GM18907 (cell line): ENCODE measurements around the gene SMOC2.

ENCODE experiments used
- ATAC-seq: cut with Tn5 transposase; IDR thresholded peaks from one replicate; pipeline ENCODE4 v1.9.1; 2021; ENCODE audit warnings: mild to moderate bottlenecking, moderate library complexity; ENCODE audit not compliant: unreplicated experiment

The SMOC2 gene

GRCh38 chr6:168618546-168619315 lies 177.7 kb downstream of the SMOC2 start:
- no peak for ATAC-seq

GRCh38 chr6:168619560-168620314 lies 178.8 kb downstream of the SMOC2 start:
- ATAC-seq = no peak

- ATAC-seq = no peak
Observed at GRCh38 chr6:168620578-168620977, 179.6 kb downstream of the SMOC2 start.

GRCh38 chr6:168623736-168624135 lies 182.8 kb downstream of the SMOC2 start:
- ATAC-seq = no peak

GRCh38 chr6:168624540-168624939 lies 183.6 kb downstream of the SMOC2 start:
- ATAC-seq = no peak

GRCh38 chr6:168624948-168625347 lies 184.0 kb downstream of the SMOC2 start:
- ATAC-seq = no peak

- no peak for ATAC-seq
Observed at GRCh38 chr6:168625602-168626001, 184.6 kb downstream of the SMOC2 start.

- no peak for ATAC-seq
Observed at GRCh38 chr6:168626046-168626602, 185.1 kb downstream of the SMOC2 start.

GRCh38 chr6:168627506-168628175 lies 186.7 kb downstream of the SMOC2 start:
- no peak for ATAC-seq

- ATAC-seq = no peak
Observed at GRCh38 chr6:168628176-168628553, 187.2 kb downstream of the SMOC2 start.

GRCh38 chr6:168628732-168629245 lies 187.8 kb downstream of the SMOC2 start:
- ATAC-seq = no peak

- no peak for ATAC-seq
Observed at GRCh38 chr6:168631564-168631963, 190.6 kb downstream of the SMOC2 start.

- ATAC-seq = no peak
Observed at GRCh38 chr6:168632694-168633093, 191.7 kb downstream of the SMOC2 start.

GRCh38 chr6:168634541-168635328 lies 193.8 kb downstream of the SMOC2 start:
- ATAC-seq = no peak

- no peak for ATAC-seq
Observed at GRCh38 chr6:168636147-168637004, 195.4 kb downstream of the SMOC2 start.

GRCh38 chr6:168637834-168638233 lies 196.8 kb downstream of the SMOC2 start:
- no peak for ATAC-seq

GRCh38 chr6:168638468-168639271 lies 197.7 kb downstream of the SMOC2 start:
- no peak for ATAC-seq

- no peak for ATAC-seq
Observed at GRCh38 chr6:168640181-168640580, 199.2 kb downstream of the SMOC2 start.

GRCh38 chr6:168640768-168641167 lies 199.8 kb downstream of the SMOC2 start:
- no peak for ATAC-seq
